Smooth muscle cell (in vitro differentiated cells): ENCODE results near the gene RCN2. TPM values are rescaled to one million over a fixed set of nuclear protein-coding genes. Genes with fewer than 3 reads are reported as not detected.

Source experiments
- DNase-seq: peaks from one replicate; lab custom pipeline; 2025; ENCODE audit not compliant: unreplicated experiment; lab: John Stamatoyannopoulos, UW
- H2AFZ ChIP-seq: fragments of 200-600 bp; sonication (generic); 2 replicates; pipeline ENCODE4 v1.6.0; 2016; ENCODE audit warnings: antibody characterized with exemption, low read depth, mild to moderate bottlenecking
- H3F3A ChIP-seq: fragments of 200-600 bp; sonication (generic); 2 replicates; pipeline ENCODE4 v1.6.0; 2017; ENCODE audit warnings: antibody characterized with exemption, low read depth
- H3K27ac ChIP-seq: fragments of 200-600 bp; sonication (generic); 2 replicates; pipeline ENCODE4 v1.5.1; 2016; ENCODE audit warnings: low read depth, mild to moderate bottlenecking
- H3K27me3 ChIP-seq: fragments of 200-600 bp; sonication (generic); 2 replicates; pipeline ENCODE4 v1.6.1; 2016; ENCODE audit warnings: low read depth, mild to moderate bottlenecking
- H3K36me3 ChIP-seq: fragments of 200-600 bp; sonication (generic); 2 replicates; pipeline ENCODE4 v1.5.1; 2016; ENCODE audit warnings: low read depth
- H3K4me1 ChIP-seq: fragments of 200-600 bp; sonication (generic); 2 replicates; pipeline ENCODE4 v1.5.1; 2016; ENCODE audit warnings: low read depth
- H3K4me2 ChIP-seq: fragments of 200-600 bp; sonication (generic); 2 replicates; pipeline ENCODE4 v1.6.0; 2016; ENCODE audit warnings: mild to moderate bottlenecking
- H3K4me3 ChIP-seq: fragments of 200-600 bp; sonication (generic); 2 replicates; pipeline ENCODE4 v1.5.1; 2016; ENCODE audit warnings: mild to moderate bottlenecking
- H3K79me2 ChIP-seq: fragments of 200-600 bp; sonication (generic); 2 replicates; pipeline ENCODE4 v1.6.0; 2016; ENCODE audit warnings: low read depth, mild to moderate bottlenecking
- H3K9ac ChIP-seq: fragments of 200-600 bp; sonication (generic); 2 replicates; pipeline ENCODE4 v1.6.0; 2016; ENCODE audit warnings: low read depth
- H3K9me3 ChIP-seq: fragments of 200-600 bp; sonication (generic); replicated peaks from 2 replicates; pipeline ENCODE4 v1.5.1; 2016; ENCODE audit warnings: low read depth
- H4K20me1 ChIP-seq: fragments of 200-600 bp; sonication (generic); 2 replicates; pipeline ENCODE4 v1.6.0; 2016; ENCODE audit warnings: low read depth
- WGBS: methylation state at CpG from one replicate; pipeline ENCODE4 v1.1.7; 2016; ENCODE audit warnings: low lambda C conversion rate; 5-methylcytosine and 5-hydroxymethylcytosine counted together
- polyA plus RNA-seq: library from polyadenylated mRNA; unstranded; fragments of >200 nt; fragmentation: Nextera tagmentation; extraction: Ambion mirVana; gene quantifications from 2 replicates; pipeline ENCODE4 v1.2.1, GENCODE V29; 2016
- small RNA-seq: library from RNA; depleted of rRNA; stranded (forward); fragments of <200 nt; gene quantifications from one replicate; pipeline ENCODE3, GENCODE V24; 2014
- total RNA-seq: library from RNA; depleted of rRNA; stranded (reverse); fragments of >200 nt; gene quantifications from 2 replicates; pipeline ENCODE4 v1.2.3, GENCODE V29; 2014
- TF ChIP-seq, protein P1 (sequence below): fragments of 200-600 bp; sonication (generic); IDR thresholded peaks from 2 replicates; pipeline ENCODE4 v1.5.1; 2017; ENCODE audit warnings: borderline replicate concordance, mild to moderate bottlenecking, antibody characterized with exemption; ENCODE audit not compliant: insufficient read depth, poor library complexity, severe bottlenecking

The RCN2 gene
- total and polyA plus RNA-seq, 2 experiments from 2014 or later = 190 to 200 TPM

DNA sequence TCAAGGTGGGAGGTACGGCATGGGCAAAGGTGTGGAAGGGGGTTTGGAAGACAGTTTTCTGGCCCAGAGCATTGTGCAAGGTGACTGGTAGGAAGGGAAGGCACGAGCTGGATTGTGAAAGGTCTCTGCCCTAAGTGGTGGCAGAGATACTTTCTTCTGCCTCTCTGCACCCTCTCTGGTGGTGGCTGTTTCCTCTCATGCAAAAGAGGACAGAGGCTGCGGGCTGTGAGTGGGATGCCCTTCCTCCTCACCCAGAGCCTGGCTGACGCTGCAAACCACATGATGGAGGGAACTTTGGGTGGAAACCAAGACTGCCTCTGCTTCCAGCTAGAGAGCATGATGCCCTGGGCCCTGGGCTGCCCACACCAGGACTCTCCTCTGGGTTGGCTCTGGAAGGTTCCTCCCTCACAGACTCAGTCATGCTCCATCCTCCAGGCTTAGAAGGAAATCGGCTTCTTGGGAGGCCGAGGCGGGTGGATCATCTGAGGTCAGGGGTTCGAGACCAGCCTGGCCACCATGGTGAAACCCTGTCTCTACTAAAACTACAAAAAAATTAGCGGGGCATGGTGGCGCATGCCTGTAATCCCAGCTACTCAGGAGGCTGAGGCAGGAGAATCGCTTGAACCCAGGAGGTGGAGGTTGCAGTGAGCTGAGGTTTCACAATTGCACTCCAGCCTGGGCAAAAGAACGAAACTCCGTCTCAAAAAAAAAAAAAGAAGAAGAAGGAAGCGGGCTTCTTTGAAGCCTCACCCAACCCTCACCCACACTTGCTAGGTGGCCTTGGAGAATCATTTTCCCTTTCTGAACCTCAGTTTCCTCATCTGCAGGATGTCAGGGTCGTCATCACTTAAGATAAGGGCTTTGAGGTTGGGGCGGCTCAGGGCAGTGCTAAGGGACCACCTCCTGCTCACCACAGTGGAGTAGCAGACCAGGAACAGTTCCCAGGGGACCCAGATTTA lies 71.7 kb downstream of the RCN2 start:
- no peak overlapping the region for H2AFZ ChIP-seq
- no peaks in the 10 kb centered on the region for H3F3A ChIP-seq
- no peaks in the 10 kb centered on the region for H3K79me2 ChIP-seq
- no peaks in the 10 kb centered on the region for H3K27me3 ChIP-seq
- H3K9me3 ChIP-seq = no peaks in the 10 kb centered on the region
- no peak overlapping the region for H3K9ac ChIP-seq
- 87% methylated on average over 16 of the region's 16 CpGs for WGBS
- H3K4me2 ChIP-seq = no peak overlapping the region
- no peaks in the 10 kb centered on the region for H4K20me1 ChIP-seq
- no peaks in the 10 kb centered on the region for H3K4me1 ChIP-seq
- no peak overlapping the region for H3K27ac ChIP-seq
- H3K4me3 ChIP-seq = no peak overlapping the region
- TF ChIP-seq, protein P1, sequence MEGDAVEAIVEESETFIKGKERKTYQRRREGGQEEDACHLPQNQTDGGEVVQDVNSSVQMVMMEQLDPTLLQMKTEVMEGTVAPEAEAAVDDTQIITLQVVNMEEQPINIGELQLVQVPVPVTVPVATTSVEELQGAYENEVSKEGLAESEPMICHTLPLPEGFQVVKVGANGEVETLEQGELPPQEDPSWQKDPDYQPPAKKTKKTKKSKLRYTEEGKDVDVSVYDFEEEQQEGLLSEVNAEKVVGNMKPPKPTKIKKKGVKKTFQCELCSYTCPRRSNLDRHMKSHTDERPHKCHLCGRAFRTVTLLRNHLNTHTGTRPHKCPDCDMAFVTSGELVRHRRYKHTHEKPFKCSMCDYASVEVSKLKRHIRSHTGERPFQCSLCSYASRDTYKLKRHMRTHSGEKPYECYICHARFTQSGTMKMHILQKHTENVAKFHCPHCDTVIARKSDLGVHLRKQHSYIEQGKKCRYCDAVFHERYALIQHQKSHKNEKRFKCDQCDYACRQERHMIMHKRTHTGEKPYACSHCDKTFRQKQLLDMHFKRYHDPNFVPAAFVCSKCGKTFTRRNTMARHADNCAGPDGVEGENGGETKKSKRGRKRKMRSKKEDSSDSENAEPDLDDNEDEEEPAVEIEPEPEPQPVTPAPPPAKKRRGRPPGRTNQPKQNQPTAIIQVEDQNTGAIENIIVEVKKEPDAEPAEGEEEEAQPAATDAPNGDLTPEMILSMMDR = no peak
- H3K36me3 ChIP-seq = no peaks in the 10 kb centered on the region
- no peak for DNase-seq

Small RNAs within 50 kb of the gene (small RNA-seq; reads per million reads assigned to genes)
- gene RN7SL278P = not detected

Other genes with a start within 250 kb of the RCN2 start
- gene SCAPER, start 26.4 kb upstream of the RCN2 start, total RNA-seq = 34.3 and 36.3 TPM in 2 replicates
- 6.6 and 13.2 TPM in 2 replicates for gene SCAPER, start 26.4 kb upstream of the RCN2 start, polyA plus RNA-seq
- not detected in 2 replicates for gene PSTPIP1, start 63.4 kb downstream of the RCN2 start, total RNA-seq
- 0.38 TPM in 1 of 2 replicates, not detected in the other for gene PSTPIP1, start 63.4 kb downstream of the RCN2 start, polyA plus RNA-seq
- 263 and 276 TPM in 2 replicates for gene TSPAN3, start 139.4 kb downstream of the RCN2 start, total RNA-seq
- gene TSPAN3, start 139.4 kb downstream of the RCN2 start, polyA plus RNA-seq = 238 and 257 TPM in 2 replicates